D721Med (cell line): ENCODE results near the gene ERMP1.
A peak's percentile ranks its signal among the peaks of the same experiment; 100 is the strongest.

Experiments used
- DNase-seq: peaks from one replicate; pipeline ENCODE4 v3.0.0; 2011; ENCODE audit warnings: low spot score; ENCODE audit not compliant: insufficient read length
- FAIRE-seq: peaks from 2 replicates; lab custom pipeline; 2011; peaks lifted over from hg19 to GRCh38; lab: Jason Lieb, UNC
- CTCF ChIP-seq: IDR thresholded peaks from 2 replicates; pipeline ENCODE4 v1.5.1; 2012; ENCODE audit warnings: mild to moderate bottlenecking, control low read depth; ENCODE audit not compliant: insufficient read depth; ENCODE audit errors: missing control alignments

ERMP1 gene

GRCh38 chr9:5872511-5872910, 39.6 kb upstream of the ERMP1 start:
- FAIRE-seq (no peak), DNase-seq (no peak)
- TF ChIP-seq CTCF: no peak

GRCh38 chr9:5871785-5872184, 38.9 kb upstream of the ERMP1 start:
- TF ChIP-seq CTCF: no peak
- FAIRE-seq: no peak
- no peak for DNase-seq

- no peak for TF ChIP-seq CTCF
- FAIRE-seq: no peak
These were observed 37.8 kb upstream of the ERMP1 start for GRCh38 chr9:5870691-5871090.

GRCh38 chr9:5870020-5870339, 37.1 kb upstream of the ERMP1 start:
- no peak for FAIRE-seq
- TF ChIP-seq CTCF: no peak

More at GRCh38 chr9:5870691-5871090, 37.8 kb upstream of the ERMP1 start:
- DNase-seq: no peak

GRCh38 chr9:5869315-5870019, 36.5 kb upstream of the ERMP1 start:
- FAIRE-seq (no peak), DNase-seq (no peak)
- peak; percentile 34 for TF ChIP-seq CTCF

More at GRCh38 chr9:5870020-5870339, 37.1 kb upstream of the ERMP1 start:
- no peak for DNase-seq

GRCh38 chr9:5868235-5868634, 35.3 kb upstream of the ERMP1 start:
- DNase-seq: no peak
- FAIRE-seq: no peak
- no peak for TF ChIP-seq CTCF

- FAIRE-seq: no peak
- no peak for DNase-seq
- no peak for TF ChIP-seq CTCF
These were observed 33.8 kb upstream of the ERMP1 start for GRCh38 chr9:5866685-5867084.
